HepG2 (cell line): ENCODE data around the gene UBE4A. TPM values are rescaled to one million over a fixed set of nuclear protein-coding genes. Genes with fewer than 3 reads are reported as not detected.

Experiments
- ATAC-seq: fragments of 200-7000 bp; cut with Tn5 transposase; 3 replicates; pipeline ENCODE4 v1.9.1; 2020; ENCODE audit warnings: mild to moderate bottlenecking, moderate library complexity
- BruUV-seq: library from RNA; stranded (reverse); fragments of 400-500 nt; replicated peaks from 2 replicates; lab custom pipeline; 2021; lab: Mats Ljungman, UMichigan
- CTCF ChIA-PET: fragments of 300-600 bp; formaldehyde crosslinking; extraction: SDS; loops from one replicate; lab custom pipeline; 2021; ENCODE audit warnings: low total read pairs, inconsistent platforms, low intra/inter-chr PET ratio; lab: Yijun Ruan, JAX
- POLR2A ChIA-PET: fragments of 350-600 bp; sonication (Branson Sonifier 250); formaldehyde crosslinking; loops from one replicate; lab custom pipeline; 2020; ENCODE audit warnings: antibody characterized with exemption, inconsistent platforms; lab: Yijun Ruan, JAX
- DNase-seq: peaks from one replicate; pipeline ENCODE4 v3.0.0-alpha.2; 2015; ENCODE audit warnings: low spot score
- FAIRE-seq: peaks from 3 replicates; lab custom pipeline; 2011; peaks lifted over from hg19 to GRCh38; lab: Jason Lieb, UNC
- H2AFZ ChIP-seq: one replicate; pipeline ENCODE4 v1.6.1; 2011; ENCODE audit warnings: low read length, inconsistent platforms
- H3K27ac ChIP-seq: fragments of 300-600 bp; 3 replicates; pipeline ENCODE4 v1.8.0; 2011; ENCODE audit warnings: mixed run types, mild to moderate bottlenecking, mixed read lengths, low read length, inconsistent platforms; ENCODE audit not compliant: insufficient read depth; ENCODE audit errors: extremely low read length
- H3K27me3 ChIP-seq, 2 experiments: fragments of 200-600 bp in 1 of 2; 2 replicates in 1 of 2; 3 replicates in 1 of 2; pipeline versions ENCODE4 v1.6.0 to v1.8.0; 2011; ENCODE audit warnings: low read length in 2 of 2, mild to moderate bottlenecking in 2 of 2, moderate library complexity in 2 of 2, inconsistent platforms in 1 of 2; ENCODE audit not compliant: insufficient read depth in 2 of 2, control insufficient read depth in 1 of 2
- H3K36me3 ChIP-seq, 2 experiments: fragments of 200-600 bp in 1 of 2; replicated peaks in 1 of 2; 2 replicates in 1 of 2; 3 replicates in 1 of 2; pipeline versions ENCODE4 v1.5.1 to v1.8.0; 2011; ENCODE audit warnings: low read length in 2 of 2, inconsistent platforms in 1 of 2; ENCODE audit not compliant: insufficient read depth in 2 of 2, control insufficient read depth in 1 of 2
- H3K4me1 ChIP-seq: 2 replicates; pipeline ENCODE4 v1.5.1; 2012; ENCODE audit warnings: low read length, inconsistent platforms; ENCODE audit not compliant: insufficient read depth
- H3K4me2 ChIP-seq: 2 replicates; pipeline ENCODE4 v1.6.0; 2011; ENCODE audit warnings: low read depth, low read length, inconsistent platforms
- H3K4me3 ChIP-seq, 3 experiments: fragments of 200-600 bp in 1 of 3; sonication (generic), shearing (Covaris generic) in 1 of 3; replicated peaks in 1 of 3; 2 replicates each; pipeline ENCODE4 v1.5.1; 2011 to 2016; ENCODE audit warnings: low read length in 3 of 3, inconsistent platforms in 2 of 3, low read depth in 2 of 3, mild to moderate bottlenecking in 2 of 3, control low read depth in 1 of 3, mixed read lengths in 1 of 3; ENCODE audit not compliant: insufficient read depth in 1 of 3
- H3K79me2 ChIP-seq: one replicate; pipeline ENCODE4 v1.6.1; 2011; ENCODE audit warnings: low read length, inconsistent platforms; ENCODE audit not compliant: insufficient read depth
- H3K9ac ChIP-seq: 2 replicates; pipeline ENCODE4 v1.6.0; 2011; ENCODE audit warnings: mild to moderate bottlenecking, low read depth, low read length, inconsistent platforms; ENCODE audit not compliant: insufficient read depth
- H3K9me3 ChIP-seq: 2 replicates; pipeline ENCODE4 v1.5.1; 2012; ENCODE audit warnings: mild to moderate bottlenecking, low read length
- H4K20me1 ChIP-seq: 2 replicates; pipeline ENCODE4 v1.6.0; 2011; ENCODE audit warnings: inconsistent platforms, mild to moderate bottlenecking, low read length, moderate library complexity; ENCODE audit not compliant: insufficient read depth
- CBFB ChIP-seq: sonication (generic); formaldehyde crosslinking; IDR thresholded peaks from 2 replicates; pipeline ENCODE4 v1.4.0; 2020; ENCODE audit warnings: missing genetic modification reagents
- CBX2 ChIP-seq, 2 experiments: fragments of 200-600 bp in 1 of 2; sonication (generic); formaldehyde crosslinking in 1 of 2; IDR thresholded peaks; 2 replicates each; pipeline versions ENCODE4 v1.7.0 to v1.8.1; 2018 to 2022; ENCODE audit warnings: low read depth in 2 of 2, low read length in 1 of 2, mild to moderate bottlenecking in 1 of 2, missing genetic modification reagents in 1 of 2
- CC2D1A ChIP-seq: sonication (generic); formaldehyde crosslinking; IDR thresholded peaks from 2 replicates; pipeline ENCODE4 v1.8.1; 2023; ENCODE audit warnings: mild to moderate bottlenecking, missing genetic modification reagents
- NFKB2 ChIP-seq: sonication (generic); formaldehyde crosslinking; IDR thresholded peaks from 2 replicates; pipeline ENCODE4 v1.4.0; 2020; ENCODE audit warnings: missing genetic modification reagents, borderline replicate concordance
- NR2F1 ChIP-seq, 2 experiments: fragments of 450-650 bp in 1 of 2; formaldehyde crosslinking in 1 of 2; IDR thresholded peaks; 2 replicates each; pipeline versions ENCODE4 v1.5.0 to v1.6.1; 2016 to 2020; ENCODE audit warnings: mild to moderate bottlenecking in 1 of 2, missing compliant biosample characterization in 1 of 2, missing genetic modification reagents in 1 of 2, moderate library complexity in 1 of 2
- SMAD1 ChIP-seq: sonication (generic); formaldehyde crosslinking; IDR thresholded peaks from 2 replicates; pipeline ENCODE4 v1.4.0; 2020; ENCODE audit warnings: missing genetic modification reagents, low read depth, mild to moderate bottlenecking, borderline replicate concordance
- ZNF124 ChIP-seq: sonication (generic); formaldehyde crosslinking; IDR thresholded peaks from 2 replicates; pipeline ENCODE4 v1.4.0; 2020; ENCODE audit warnings: missing genetic modification reagents
- ZNF44 ChIP-seq: sonication (generic); formaldehyde crosslinking; IDR thresholded peaks from 2 replicates; pipeline ENCODE4 v1.5.1; 2020; ENCODE audit warnings: mild to moderate bottlenecking, missing genetic modification reagents
- ZNF672 ChIP-seq: sonication (generic); formaldehyde crosslinking; IDR thresholded peaks from 2 replicates; pipeline ENCODE4 v1.8.1; 2022; ENCODE audit warnings: missing genetic modification reagents
- ZSCAN22 ChIP-seq: sonication (generic); formaldehyde crosslinking; IDR thresholded peaks from 2 replicates; pipeline ENCODE4 v1.4.0; 2020; ENCODE audit warnings: mild to moderate bottlenecking, missing genetic modification reagents
- ZSCAN9 ChIP-seq: IDR thresholded peaks from 2 replicates; pipeline ENCODE4 v1.6.1; 2016; ENCODE audit warnings: borderline replicate concordance
- WGBS: methylation state at CpG from one replicate; pipeline ENCODE4 v1.1.6; 2017; ENCODE audit warnings: low lambda C conversion rate; 5-methylcytosine and 5-hydroxymethylcytosine counted together
- in situ Hi-C: cut with HindIII; loops from 2 replicates; pipeline ENCODE4 v1.10.0; 2017; ENCODE audit warnings: low pct_unique_long_range_greater_than_20kb; ENCODE audit not compliant: extremely low pct_ligation_motif_present
- intact Hi-C: fragments of 100-400 bp; cut with micrococcal nuclease; formaldehyde crosslinking; loops from one replicate; pipeline ENCODE4 v1.10.0; 2022; ENCODE audit not compliant: unreplicated experiment
- polyA plus RNA-seq, 8 experiments: library from polyadenylated mRNA; depleted of rRNA in 3 of 8; stranded (reverse) in 7 of 8; unstranded in 1 of 8; fragments of >200 nt; fragmentation: Illumina TruSeq in 4 of 8; extraction: Trizol in 4 of 8; gene quantifications; 2 replicates each; pipeline versions ENCODE4 v1.2.1 to v1.2.3, GENCODE V29; 2011 to 2016; ENCODE audit warnings: low read depth in 4 of 8, missing spikeins in 1 of 8, mixed read lengths in 1 of 8; ENCODE audit not compliant: insufficient read depth in 1 of 8
- total RNA-seq, 5 experiments: library from RNA; depleted of rRNA; stranded (reverse); fragments of >200 nt; fragmentation: Illumina TruSeq; extraction: Trizol; gene quantifications; 2 replicates each; pipeline ENCODE4 v1.2.3, GENCODE V29; 2016; ENCODE audit warnings: low read depth in 1 of 5
- TF ChIP-seq, protein P1 (sequence below): sonication (generic); formaldehyde crosslinking; IDR thresholded peaks from 2 replicates; pipeline ENCODE4 v1.8.1; 2023; ENCODE audit warnings: missing genetic modification reagents, mild to moderate bottlenecking, borderline replicate concordance
- TF ChIP-seq, protein P2 (sequence below): IDR thresholded peaks from 2 replicates; pipeline ENCODE4 v1.6.1; 2016; ENCODE audit warnings: mild to moderate bottlenecking, missing biosample characterization, missing genetic modification reagents
- TF ChIP-seq, protein P3 (sequence below): sonication (generic); formaldehyde crosslinking; IDR thresholded peaks from 2 replicates; pipeline ENCODE4 v1.8.0; 2022; ENCODE audit warnings: mild to moderate bottlenecking, missing genetic modification reagents, borderline replicate concordance
- TF ChIP-seq, protein P4 (sequence below): sonication (generic); formaldehyde crosslinking; IDR thresholded peaks from 2 replicates; pipeline ENCODE4 v1.4.0; 2020; ENCODE audit warnings: low read depth, mild to moderate bottlenecking, missing genetic modification reagents

The UBE4A gene
- total and polyA plus RNA-seq, 2 of the 13 experiments (the other 11 are each of a cell fraction or from before 2014, with no cell fraction given), result 15.1 to 32.7 TPM

DNA sequence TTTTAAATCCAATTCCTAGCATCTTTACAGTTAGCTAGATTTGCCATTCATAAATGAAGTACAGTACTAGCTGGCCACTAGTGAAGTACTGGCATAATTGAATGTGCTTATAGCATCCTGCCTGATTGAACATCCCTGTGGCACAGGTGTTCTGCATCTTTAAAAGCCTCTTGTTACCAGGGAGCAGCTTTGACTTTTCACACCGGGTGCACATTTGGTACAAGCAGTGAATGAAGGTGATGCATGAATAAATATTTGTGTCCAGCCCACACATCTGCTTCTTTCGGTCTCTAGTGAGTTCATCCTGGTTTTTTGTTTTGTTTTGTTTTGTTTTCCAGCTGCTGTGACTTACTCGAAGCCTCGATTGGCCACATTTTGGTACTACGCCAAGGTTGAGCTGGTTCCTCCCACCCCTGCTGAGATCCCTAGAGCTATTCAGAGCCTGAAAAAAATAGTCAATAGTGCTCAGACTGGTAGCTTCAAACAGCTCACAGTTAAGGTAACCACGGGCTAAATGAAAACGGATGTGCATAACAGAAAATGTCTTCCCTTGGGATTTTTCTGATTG is 47.3 kb downstream of the UBE4A start (continued):
- TF ChIP-seq ZNF44, result no peak
- TF ChIP-seq, all 625 proteins: peak for 0

DNA sequence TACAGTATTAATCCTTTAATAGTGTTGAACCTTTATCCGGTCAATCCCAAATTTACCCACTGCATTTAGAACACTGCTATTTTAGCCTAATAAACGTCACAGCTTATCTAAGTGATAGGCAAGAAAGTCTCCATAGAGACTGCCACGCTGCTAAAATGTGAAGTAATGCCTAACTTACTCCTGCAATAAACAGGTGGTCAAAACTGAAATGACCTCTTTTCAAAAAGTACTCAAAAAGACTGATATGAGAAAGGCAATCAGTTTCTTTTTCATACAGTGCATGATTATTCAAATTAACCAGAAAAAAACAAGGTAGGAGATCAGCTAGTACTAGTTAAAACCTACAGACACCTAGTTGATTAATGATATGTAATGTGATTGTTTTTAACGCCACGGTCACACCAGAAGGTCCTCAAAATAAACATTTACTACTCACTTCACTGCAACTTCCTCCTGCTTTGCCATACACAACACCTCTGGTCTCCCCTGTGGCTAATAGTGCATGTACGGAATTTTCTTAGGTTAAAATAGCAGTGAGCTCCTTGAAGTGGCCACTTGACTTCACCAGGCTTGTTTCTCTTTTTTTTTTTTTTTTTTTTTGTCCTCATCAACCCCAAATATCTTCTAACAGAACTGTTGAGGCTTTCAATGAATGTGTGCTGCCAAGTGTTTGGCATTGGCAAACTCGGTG is 50.8 kb downstream of the UBE4A start:
- POLR2A ChIA-PET, result interaction anchor here (0.9 to 2.5 kb wide), 2 partner anchors 8 to 25 kb away, joined by 3 to 10 read pairs; no protein-coding TSS in a partner anchor
- no peak for TF ChIP-seq CBX2 (IDR thresholded peaks at IDR 0.05; ENCODE audit: low read depth, low read length)
- no peak for TF ChIP-seq CBX2 (CRISPR knock-in tag; IDR thresholded peaks at IDR 0.05; ENCODE audit: low read depth)
- no peak for TF ChIP-seq ZNF124 (CRISPR knock-in tag)
- TF ChIP-seq CC2D1A, result no peak
- TF ChIP-seq, protein P1, sequence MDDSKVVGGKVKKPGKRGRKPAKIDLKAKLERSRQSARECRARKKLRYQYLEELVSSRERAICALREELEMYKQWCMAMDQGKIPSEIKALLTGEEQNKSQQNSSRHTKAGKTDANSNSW (CRISPR knock-in tag), result no peak
- TF ChIP-seq NFKB2 (CRISPR knock-in tag), result no peak
- TF ChIP-seq CBFB (CRISPR knock-in tag), result no peak
- TF ChIP-seq NR2F1 (CRISPR knock-in tag; IDR thresholded peaks at IDR 0.05), result no peak
- no peak for TF ChIP-seq ZSCAN9 (CRISPR knock-in tag)
- no peak for TF ChIP-seq ZSCAN22 (CRISPR knock-in tag)
- TF ChIP-seq, protein P2, sequence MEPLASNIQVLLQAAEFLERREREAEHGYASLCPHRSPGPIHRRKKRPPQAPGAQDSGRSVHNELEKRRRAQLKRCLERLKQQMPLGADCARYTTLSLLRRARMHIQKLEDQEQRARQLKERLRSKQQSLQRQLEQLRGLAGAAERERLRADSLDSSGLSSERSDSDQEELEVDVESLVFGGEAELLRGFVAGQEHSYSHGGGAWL, result no peak
- no peak for TF ChIP-seq SMAD1
- TF ChIP-seq, protein P3, sequence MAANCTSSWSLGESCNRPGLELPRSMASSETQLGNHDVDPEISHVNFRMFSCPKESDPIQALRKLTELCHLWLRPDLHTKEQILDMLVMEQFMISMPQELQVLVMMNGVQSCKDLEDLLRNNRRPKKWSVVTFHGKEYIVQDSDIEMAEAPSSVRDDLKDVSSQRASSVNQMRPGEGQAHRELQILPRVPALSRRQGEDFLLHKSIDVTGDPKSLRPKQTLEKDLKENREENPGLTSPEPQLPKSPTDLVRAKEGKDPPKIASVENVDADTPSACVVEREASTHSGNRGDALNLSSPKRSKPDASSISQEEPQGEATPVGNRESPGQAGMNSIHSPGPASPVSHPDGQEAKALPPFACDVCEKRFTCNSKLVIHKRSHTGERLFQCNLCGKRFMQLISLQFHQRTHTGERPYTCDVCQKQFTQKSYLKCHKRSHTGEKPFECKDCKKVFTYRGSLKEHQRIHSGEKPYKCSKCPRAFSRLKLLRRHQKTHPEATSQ (CRISPR knock-in tag), result no peak
- TF ChIP-seq, protein P4, sequence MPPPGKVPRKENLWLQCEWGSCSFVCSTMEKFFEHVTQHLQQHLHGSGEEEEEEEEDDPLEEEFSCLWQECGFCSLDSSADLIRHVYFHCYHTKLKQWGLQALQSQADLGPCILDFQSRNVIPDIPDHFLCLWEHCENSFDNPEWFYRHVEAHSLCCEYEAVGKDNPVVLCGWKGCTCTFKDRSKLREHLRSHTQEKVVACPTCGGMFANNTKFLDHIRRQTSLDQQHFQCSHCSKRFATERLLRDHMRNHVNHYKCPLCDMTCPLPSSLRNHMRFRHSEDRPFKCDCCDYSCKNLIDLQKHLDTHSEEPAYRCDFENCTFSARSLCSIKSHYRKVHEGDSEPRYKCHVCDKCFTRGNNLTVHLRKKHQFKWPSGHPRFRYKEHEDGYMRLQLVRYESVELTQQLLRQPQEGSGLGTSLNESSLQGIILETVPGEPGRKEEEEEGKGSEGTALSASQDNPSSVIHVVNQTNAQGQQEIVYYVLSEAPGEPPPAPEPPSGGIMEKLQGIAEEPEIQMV, result no peak
- no peak for TF ChIP-seq ZNF672
- peaks cover 11% of the 10 kb centered on the region for H3K79me2 ChIP-seq
- no peak overlapping the region for H3K27ac ChIP-seq
- no peak overlapping the region for H3K9ac ChIP-seq
- no TSS peak for BruUV-seq
- H3K4me1 ChIP-seq, result peaks cover 10% of the 10 kb centered on the region
- no peaks in the 10 kb centered on the region for H4K20me1 ChIP-seq
- CTCF ChIA-PET, result no interaction called here
- WGBS, result 95% methylated on average over 7 of the region's 7 CpGs
- H3K4me3 ChIP-seq, result no peak overlapping the region
- H3K36me3 ChIP-seq, result peaks cover 6 to 40% of the 10 kb centered on the region in 2 experiments
- DNase-seq (no peak), FAIRE-seq (no peak), ATAC-seq (no peak)
- no peak overlapping the region for H3K4me2 ChIP-seq
- H3K27me3 ChIP-seq, result no peaks in the 10 kb centered on the region
- no peak overlapping the region for H2AFZ ChIP-seq
- in situ Hi-C loops, result no loop called here
- H3K9me3 ChIP-seq, result no peaks in the 10 kb centered on the region
- intact Hi-C loops, result no loop called here
